Measurements from ENCODE around the gene TYSND1. TPM values are rescaled to one million over a fixed set of nuclear protein-coding genes. Genes with fewer than 3 reads are reported as not detected.

TYSND1 gene
- total RNA-seq, 2 donors from 2014 or later = 18.2 to 32.4 TPM

GRCh38 chr10:70098271-70098670, 48.2 kb downstream of the TYSND1 start:
- WGBS = 86% methylated on average over 3 of the region's 3 CpGs
- no peak for TF ChIP-seq CTCF (IDR thresholded peaks at IDR 0.05)
- no peak for TF ChIP-seq POLR2A (IDR thresholded peaks at IDR 0.05)
- no peak for TF ChIP-seq POLR2AphosphoS5 (IDR thresholded peaks at IDR 0.05)
- Histone ChIP-seq H3K27ac (no peak overlapping the region), H3K9me3 (no peaks in the 10 kb centered on the region), H3K27me3 (replicated peaks; ENCODE audit: insufficient read depth) (no peaks in the 10 kb centered on the region), H3K4me3 (no peak overlapping the region), H3K36me3 (no peaks in the 10 kb centered on the region), H3K4me1 (replicated peaks) (no peaks in the 10 kb centered on the region)
- intact Hi-C loops (cut with DNase I) = no loop called here
- no peak for DNase-seq (ENCODE audit: low spot score)

GRCh38 chr10:70097459-70097858, 49.0 kb downstream of the TYSND1 start:
- no peak overlapping the region for H3K4me3 ChIP-seq
- H3K9me3 ChIP-seq = no peaks in the 10 kb centered on the region
- H3K27me3 ChIP-seq (replicated peaks; ENCODE audit: insufficient read depth) = no peaks in the 10 kb centered on the region
- H3K27ac ChIP-seq = no peak overlapping the region
- no peaks in the 10 kb centered on the region for H3K36me3 ChIP-seq
- TF ChIP-seq POLR2AphosphoS5 (IDR thresholded peaks at IDR 0.05) = no peak
- no peak for TF ChIP-seq CTCF (IDR thresholded peaks at IDR 0.05)
- no peak for TF ChIP-seq POLR2A (IDR thresholded peaks at IDR 0.05)
- DNase-seq (ENCODE audit: low spot score) = no peak
- intact Hi-C loops (cut with DNase I) = no loop called here
- H3K4me1 ChIP-seq (replicated peaks) = no peaks in the 10 kb centered on the region

GRCh38 chr10:70096705-70097420, 49.6 kb downstream of the TYSND1 start:
- Histone ChIP-seq H3K4me3 (no peak overlapping the region), H3K9me3 (no peaks in the 10 kb centered on the region), H3K36me3 (no peaks in the 10 kb centered on the region), H3K27me3 (replicated peaks; ENCODE audit: insufficient read depth) (no peaks in the 10 kb centered on the region), H3K4me1 (replicated peaks) (no peaks in the 10 kb centered on the region), H3K27ac (no peak overlapping the region)
- DNase-seq (ENCODE audit: low spot score) = no peak
- WGBS = 100% methylated on average over 5 of the region's 5 CpGs
- no peak for TF ChIP-seq POLR2AphosphoS5 (IDR thresholded peaks at IDR 0.05)
- intact Hi-C loops (cut with DNase I) = no loop called here

GRCh38 chr10:70096016-70096704, 50.3 kb downstream of the TYSND1 start:
- Histone ChIP-seq H3K36me3 (no peaks in the 10 kb centered on the region), H3K4me3 (no peak overlapping the region), H3K27me3 (replicated peaks; ENCODE audit: insufficient read depth) (no peaks in the 10 kb centered on the region), H3K9me3 (no peaks in the 10 kb centered on the region), H3K4me1 (replicated peaks) (no peaks in the 10 kb centered on the region), H3K27ac (no peak overlapping the region)
- 84% methylated on average over 6 of the region's 6 CpGs for WGBS
- intact Hi-C loops (cut with DNase I) = no loop called here
- no peak for DNase-seq (ENCODE audit: low spot score)
- TF ChIP-seq POLR2A (IDR thresholded peaks at IDR 0.05) (no peak), POLR2AphosphoS5 (IDR thresholded peaks at IDR 0.05) (no peak), CTCF (IDR thresholded peaks at IDR 0.05) (no peak)

- Histone ChIP-seq H3K27ac (no peak overlapping the region), H3K4me3 (no peak overlapping the region), H3K4me1 (replicated peaks) (no peaks in the 10 kb centered on the region), H3K9me3 (no peaks in the 10 kb centered on the region), H3K36me3 (no peaks in the 10 kb centered on the region), H3K27me3 (replicated peaks; ENCODE audit: insufficient read depth) (no peaks in the 10 kb centered on the region)
- DNase-seq (ENCODE audit: low spot score) = no peak
- 79% methylated on average over 2 of the region's 2 CpGs for WGBS
- TF ChIP-seq POLR2A (IDR thresholded peaks at IDR 0.05) (no peak), CTCF (IDR thresholded peaks at IDR 0.05) (no peak), POLR2AphosphoS5 (IDR thresholded peaks at IDR 0.05) (no peak)
- intact Hi-C loops (cut with DNase I) = no loop called here
These were observed 52.2 kb downstream of the TYSND1 start for GRCh38 chr10:70094250-70094649.

Data from prostate gland (tissue), 2 donors.